Neural cell (in vitro differentiated cells): Measurements from ENCODE around the gene FUBP1. TPM values are rescaled to one million over a fixed set of nuclear protein-coding genes. Genes with fewer than 3 reads are reported as not detected.

Experiments
- H2AFZ ChIP-seq: fragments of 200-600, 300-800 bp; sonication (generic), shearing (Covaris generic); 2 replicates; pipeline ENCODE4 v1.6.0; 2014; ENCODE audit warnings: low read depth, mild to moderate bottlenecking, antibody characterized with exemption, low read length, moderate library complexity
- H3F3A ChIP-seq: fragments of 200-600 bp; shearing (Covaris generic); 2 replicates; pipeline ENCODE4 v1.6.1; 2016; ENCODE audit warnings: mild to moderate bottlenecking, moderate library complexity, mixed read lengths, antibody characterized with exemption, low read length; ENCODE audit not compliant: insufficient read depth, poor library complexity, severe bottlenecking
- H3K27ac ChIP-seq: fragments of 200-600, 300-800 bp; sonication (generic), shearing (Covaris generic); 2 replicates; pipeline ENCODE4 v1.5.1; 2014; ENCODE audit warnings: mild to moderate bottlenecking, low read length, moderate library complexity
- H3K27me3 ChIP-seq: fragments of 300-800, 200-600 bp; sonication (generic), shearing (Covaris generic); 2 replicates; pipeline ENCODE4 v1.6.0; 2014; ENCODE audit warnings: mild to moderate bottlenecking, low read depth, low read length, moderate library complexity; ENCODE audit not compliant: insufficient read depth
- H3K36me3 ChIP-seq: fragments of 300-800, 200-600 bp; sonication (generic), shearing (Covaris generic); 2 replicates; pipeline ENCODE4 v1.5.1; 2014; ENCODE audit warnings: mild to moderate bottlenecking, antibody characterized with exemption, low read length, moderate library complexity; ENCODE audit not compliant: insufficient read depth
- H3K4me2 ChIP-seq: fragments of 300-800, 200-600 bp; sonication (generic), shearing (Covaris generic); 2 replicates; pipeline ENCODE4 v1.6.0; 2014; ENCODE audit warnings: mild to moderate bottlenecking, low read length
- H3K4me3 ChIP-seq: fragments of 300-800, 200-600 bp; sonication (generic), shearing (Covaris generic); 2 replicates; pipeline ENCODE4 v1.5.1; 2014; ENCODE audit warnings: mild to moderate bottlenecking, low read length, moderate library complexity
- H3K79me2 ChIP-seq: fragments of 200-600 bp; shearing (Covaris generic); replicated peaks from 2 replicates; pipeline ENCODE4 v1.6.0; 2014; ENCODE audit warnings: mild to moderate bottlenecking, low read length, moderate library complexity; ENCODE audit not compliant: insufficient read depth
- H3K9ac ChIP-seq: fragments of 300-800, 200-600 bp; sonication (generic), shearing (Covaris generic); 2 replicates; pipeline ENCODE4 v1.6.1; 2016; ENCODE audit warnings: mild to moderate bottlenecking, low read length, mixed read lengths
- H3K9me2 ChIP-seq: fragments of 200-600 bp; shearing (Covaris generic); 2 replicates; pipeline ENCODE4 v1.6.1; 2016; ENCODE audit warnings: mild to moderate bottlenecking, low read length, mixed read lengths; ENCODE audit not compliant: insufficient read depth
- H3K9me3 ChIP-seq: fragments of 200-600, 300-800 bp; sonication (generic), shearing (Covaris generic); 2 replicates; pipeline ENCODE4 v1.6.1; 2016; ENCODE audit warnings: mild to moderate bottlenecking, mixed run types, low read length, moderate library complexity, mixed read lengths
- H4K20me1 ChIP-seq: fragments of 200-600 bp; shearing (Covaris generic); 2 replicates; pipeline ENCODE4 v1.6.1; 2016; ENCODE audit warnings: mild to moderate bottlenecking, mixed run types; ENCODE audit not compliant: insufficient read depth
- CTCF ChIP-seq: fragments of 450-650 bp; IDR thresholded peaks from 2 replicates; pipeline ENCODE4 v1.5.1; 2014; ENCODE audit warnings: antibody characterized with exemption, mild to moderate bottlenecking, moderate library complexity; ENCODE audit not compliant: poor library complexity, severe bottlenecking
- EP300 ChIP-seq: fragments of 450-650 bp; conservative IDR thresholded peaks from 2 replicates; pipeline ENCODE4 v1.6.1; 2014; ENCODE audit warnings: antibody characterized with exemption, mild to moderate bottlenecking, moderate library complexity; ENCODE audit not compliant: poor library complexity, severe bottlenecking
- EZH2 ChIP-seq: fragments of 200-600, 300-800 bp; shearing (Covaris generic), sonication (generic); IDR thresholded peaks from 2 replicates; pipeline ENCODE4 v1.6.1; 2014; ENCODE audit warnings: antibody characterized with exemption, low read length, borderline replicate concordance, mild to moderate bottlenecking; ENCODE audit not compliant: insufficient read depth, poor library complexity, severe bottlenecking
- MXI1 ChIP-seq: fragments of 450-650 bp; conservative IDR thresholded peaks from 2 replicates; pipeline ENCODE4 v1.6.1; 2014; ENCODE audit warnings: antibody characterized with exemption, mild to moderate bottlenecking; ENCODE audit not compliant: poor library complexity, severe bottlenecking
- POLR2AphosphoS5 ChIP-seq: IDR thresholded peaks from 2 replicates; pipeline ENCODE4 v1.6.1; 2012
- RAD21 ChIP-seq: fragments of 450-650 bp; conservative IDR thresholded peaks from 2 replicates; pipeline ENCODE4 v1.6.1; 2014; ENCODE audit warnings: antibody characterized with exemption, mild to moderate bottlenecking, moderate library complexity
- REST ChIP-seq: IDR thresholded peaks from 2 replicates; pipeline ENCODE4 v1.6.1; 2012; ENCODE audit warnings: borderline replicate concordance
- SMC3 ChIP-seq: fragments of 450-650 bp; conservative IDR thresholded peaks from 2 replicates; pipeline ENCODE4 v1.6.1; 2014; ENCODE audit warnings: antibody characterized with exemption, mild to moderate bottlenecking, moderate library complexity; ENCODE audit not compliant: poor library complexity
- TAF1 ChIP-seq: IDR thresholded peaks from 2 replicates; pipeline ENCODE4 v1.6.1; 2012; ENCODE audit warnings: low read depth
- polyA plus RNA-seq: library from polyadenylated mRNA; depleted of rRNA; stranded (reverse); fragments of >200 nt; gene quantifications from 2 replicates; pipeline ENCODE4 v1.2.3, GENCODE V29; 2014

FUBP1 gene
- polyA plus RNA-seq, 1 donor from 2014 or later = 630 TPM

GRCh38 chr1:77975907-77976306 lies 3.0 kb downstream of the FUBP1 start:
- H3K9ac ChIP-seq = no peak overlapping the region
- H3K4me3 ChIP-seq = peak overlapping the region; percentile 90
- H3K9me2 ChIP-seq = no peaks in the 10 kb centered on the region
- H4K20me1 ChIP-seq = peaks cover 31% of the 10 kb centered on the region
- no peak overlapping the region for H2AFZ ChIP-seq
- no peak overlapping the region for H3K27ac ChIP-seq
- peaks cover 3% of the 10 kb centered on the region for H3K36me3 ChIP-seq
- H3K9me3 ChIP-seq = no peaks in the 10 kb centered on the region
- TF ChIP-seq EZH2 = no peak
- no peak for TF ChIP-seq RAD21
- no peak for TF ChIP-seq SMC3
- no peak for TF ChIP-seq MXI1
- no peak for TF ChIP-seq POLR2AphosphoS5
- TF ChIP-seq EP300 = no peak
- H3F3A ChIP-seq = peaks cover 5% of the 10 kb centered on the region
- H3K79me2 ChIP-seq = peaks cover 85% of the 10 kb centered on the region
- no peaks in the 10 kb centered on the region for H3K27me3 ChIP-seq
- peak overlapping the region; percentile 46 for H3K4me2 ChIP-seq

GRCh38 chr1:77975386-77975785 lies 3.5 kb downstream of the FUBP1 start:
- H3K27ac ChIP-seq = no peak overlapping the region
- TF ChIP-seq SMC3 = no peak
- TF ChIP-seq MXI1 = no peak
- TF ChIP-seq EP300 = no peak
- TF ChIP-seq REST = no peak
- TF ChIP-seq EZH2 = no peak
- no peak for TF ChIP-seq CTCF
- no peak for TF ChIP-seq POLR2AphosphoS5
- TF ChIP-seq RAD21 = no peak
- TF ChIP-seq TAF1 = no peak
- no peaks in the 10 kb centered on the region for H3K27me3 ChIP-seq
- peaks cover 5% of the 10 kb centered on the region for H3F3A ChIP-seq
- peak overlapping the region; percentile 90 for H3K4me3 ChIP-seq
- H2AFZ ChIP-seq = no peak overlapping the region
- H3K9me2 ChIP-seq = no peaks in the 10 kb centered on the region
- peaks cover 3% of the 10 kb centered on the region for H3K36me3 ChIP-seq
- peak overlapping the region; percentile 27 for H3K4me2 ChIP-seq
- peaks cover 85% of the 10 kb centered on the region for H3K79me2 ChIP-seq
- no peaks in the 10 kb centered on the region for H3K9me3 ChIP-seq
- H3K9ac ChIP-seq = no peak overlapping the region
- peaks cover 31% of the 10 kb centered on the region for H4K20me1 ChIP-seq

- H3K27ac ChIP-seq = no peak overlapping the region
Measured at GRCh38 chr1:77972080-77972479, 6.8 kb downstream of the FUBP1 start.

More at GRCh38 chr1:77972080-77972479, 6.8 kb downstream of the FUBP1 start:
- peaks cover 5% of the 10 kb centered on the region for H3F3A ChIP-seq
- TF ChIP-seq EZH2 (no peak), CTCF (no peak), SMC3 (no peak), TAF1 (no peak), RAD21 (no peak), MXI1 (no peak), EP300 (no peak), REST (no peak), POLR2AphosphoS5 (no peak)
- H2AFZ ChIP-seq = no peak overlapping the region
- no peak overlapping the region for H3K4me3 ChIP-seq
- no peaks in the 10 kb centered on the region for H3K27me3 ChIP-seq
- H3K9me2 ChIP-seq = no peaks in the 10 kb centered on the region
- peaks cover 27% of the 10 kb centered on the region for H4K20me1 ChIP-seq
- H3K79me2 ChIP-seq = peaks cover 99% of the 10 kb centered on the region
- no peak overlapping the region for H3K9ac ChIP-seq
- no peak overlapping the region for H3K4me2 ChIP-seq
- H3K36me3 ChIP-seq = peaks cover 3% of the 10 kb centered on the region
- no peaks in the 10 kb centered on the region for H3K9me3 ChIP-seq
